GM18867 (cell line): ENCODE data around the gene PSMB9.
"Not testable (repeated sequence)": the region's sequence is repeated elsewhere in the genome, so short reads cannot be mapped to it uniquely, and the experiment has no call there.

ENCODE experiments used
- ATAC-seq: cut with Tn5 transposase; IDR thresholded peaks from one replicate; pipeline ENCODE4 v1.9.1; 2021; ENCODE audit warnings: mild to moderate bottlenecking, moderate library complexity; ENCODE audit not compliant: unreplicated experiment

PSMB9 gene

GRCh38 chr6:32853541-32854375 lies at the start of gene PSMB9, which contains the start of gene TAP1:
PSMB9 (plus strand) TSS chr6:32854192; CDS start chr6:32854230, 38 bp downstream.
TAP1 (minus strand) TSS chr6:32853704; CDS start chr6:32853636, 68 bp downstream.
- ATAC-seq: peak; percentile 73

GRCh38 chr6:32805404-32805803 lies 48.6 kb upstream of the PSMB9 start:
- not testable (repeated sequence) for ATAC-seq

GRCh38 chr6:32807020-32807580 lies 46.9 kb upstream of the PSMB9 start:
- ATAC-seq: no peak

DNA sequence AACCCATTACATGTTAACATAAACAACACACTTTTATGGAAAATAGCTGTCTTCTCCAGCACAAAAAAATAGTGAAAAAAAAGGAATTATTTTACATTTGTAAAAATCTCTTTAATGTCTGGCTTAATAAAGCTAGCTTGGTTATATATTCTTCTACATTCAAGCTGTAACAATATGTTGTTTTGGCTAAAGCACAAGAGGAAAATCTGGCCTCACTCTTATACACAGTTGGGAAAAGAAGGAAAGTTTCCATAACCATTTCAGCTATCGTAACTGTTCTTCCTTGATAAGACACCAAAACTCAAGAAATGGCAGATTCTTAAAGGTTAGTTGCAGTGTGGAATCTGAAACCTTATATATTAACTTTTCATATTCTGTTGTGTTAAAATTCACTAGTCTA lies 44.8 kb upstream of the PSMB9 start:
- ATAC-seq: no peak

- no peak for ATAC-seq
Measured at GRCh38 chr6:32814145-32814544, 39.8 kb upstream of the PSMB9 start.

GRCh38 chr6:32815115-32815514 lies 38.9 kb upstream of the PSMB9 start:
- ATAC-seq: no peak

- ATAC-seq: peak; percentile 62
Measured at GRCh38 chr6:32815996-32816395, 38.0 kb upstream of the PSMB9 start.

GRCh38 chr6:32816746-32817204 lies 37.2 kb upstream of the PSMB9 start, which contains the start of gene HLA-DOB:
HLA-DOB (minus strand) TSS chr6:32817002; CDS start chr6:32816951, 51 bp downstream.
- peak; percentile 46 for ATAC-seq

DNA sequence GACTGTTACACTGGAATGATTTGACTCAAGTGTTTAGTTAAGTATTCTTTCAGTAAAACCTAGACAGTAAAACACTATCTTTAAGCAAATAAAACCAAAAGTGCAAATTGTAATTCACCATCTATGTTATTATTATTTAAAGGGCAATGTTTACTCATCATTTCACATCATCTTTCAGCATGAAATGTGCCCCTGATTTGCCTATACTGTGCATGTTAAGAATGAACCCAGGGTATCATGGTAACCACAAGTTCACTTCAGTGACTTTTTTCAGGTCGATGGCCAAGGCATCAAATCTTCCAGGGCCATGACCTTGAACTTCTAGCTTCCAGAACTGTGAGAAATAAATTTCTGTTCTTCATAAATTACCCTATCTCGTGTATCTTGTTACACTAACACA lies 35.1 kb upstream of the PSMB9 start:
- no peak for ATAC-seq

GRCh38 chr6:32819729-32820128 lies 34.3 kb upstream of the PSMB9 start:
- ATAC-seq: no peak

- no peak for ATAC-seq
Measured at GRCh38 chr6:32825966-32826365, 28.0 kb upstream of the PSMB9 start.

- no peak for ATAC-seq
Measured at GRCh38 chr6:32827025-32827424, 27.0 kb upstream of the PSMB9 start.

- no peak for ATAC-seq
Measured at GRCh38 chr6:32829495-32829894, 24.5 kb upstream of the PSMB9 start.

DNA sequence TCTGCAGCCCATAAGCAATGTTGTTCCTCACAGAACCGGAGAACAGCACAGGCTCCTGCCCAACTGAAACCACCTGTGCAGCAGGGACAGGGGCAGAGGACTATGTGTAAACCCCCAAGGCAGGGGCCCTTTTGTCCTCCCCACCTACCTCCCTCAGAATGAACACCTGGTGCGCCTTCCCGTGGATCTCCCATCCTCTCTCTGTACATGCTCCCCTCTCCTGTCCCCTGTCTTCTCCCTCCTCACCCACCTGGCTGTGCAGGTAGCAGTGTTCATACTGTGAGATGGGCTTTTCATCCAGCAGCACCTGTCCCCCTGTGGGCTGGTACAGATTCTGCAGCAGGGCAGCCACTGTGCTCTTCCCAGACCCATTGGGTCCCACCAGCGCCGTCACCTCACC lies 24.0 kb upstream of the PSMB9 start:
- ATAC-seq: no peak

DNA sequence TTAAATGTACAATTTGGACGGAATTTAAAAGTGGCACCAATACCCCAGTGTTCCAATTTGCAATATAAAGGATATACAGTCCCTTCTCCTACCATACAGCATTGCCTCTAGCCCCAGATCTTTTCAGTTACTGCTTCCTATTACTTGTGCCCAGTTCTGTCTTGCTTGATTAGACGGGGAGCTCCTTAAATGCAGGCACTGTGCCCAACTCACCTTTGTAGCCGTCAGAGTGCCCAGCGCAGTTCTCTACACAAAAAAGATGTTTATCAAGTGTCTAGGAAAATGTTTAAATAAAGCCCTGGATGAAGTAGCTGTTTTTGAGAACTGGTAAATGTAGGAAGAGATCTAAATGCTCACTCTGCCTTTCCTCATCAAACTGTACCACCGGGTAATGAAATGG lies 23.1 kb upstream of the PSMB9 start:
- no peak for ATAC-seq

GRCh38 chr6:32832535-32832934 lies 21.5 kb upstream of the PSMB9 start:
- no peak for ATAC-seq

DNA sequence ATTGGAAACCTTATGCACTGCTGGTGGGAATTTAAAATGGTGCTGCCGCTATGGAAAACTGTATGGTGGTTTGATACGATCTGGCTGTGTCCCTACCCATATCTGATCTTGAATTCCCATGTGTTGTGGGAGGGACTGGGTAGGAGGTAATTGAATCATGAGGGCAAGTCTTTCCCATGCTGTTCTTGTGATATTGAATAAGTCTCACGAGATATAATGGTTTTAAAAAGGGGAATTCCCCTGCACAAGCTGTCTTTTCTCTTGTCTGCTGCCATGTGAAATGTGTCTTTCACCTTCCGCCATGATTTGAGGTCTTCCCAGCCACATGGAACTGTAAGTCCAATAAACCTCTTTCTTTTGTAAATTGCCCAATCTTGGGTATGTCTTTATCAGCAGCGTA lies 20.3 kb upstream of the PSMB9 start:
- ATAC-seq: no peak

GRCh38 chr6:32835167-32835893 lies 18.7 kb upstream of the PSMB9 start:
- ATAC-seq: no peak

DNA sequence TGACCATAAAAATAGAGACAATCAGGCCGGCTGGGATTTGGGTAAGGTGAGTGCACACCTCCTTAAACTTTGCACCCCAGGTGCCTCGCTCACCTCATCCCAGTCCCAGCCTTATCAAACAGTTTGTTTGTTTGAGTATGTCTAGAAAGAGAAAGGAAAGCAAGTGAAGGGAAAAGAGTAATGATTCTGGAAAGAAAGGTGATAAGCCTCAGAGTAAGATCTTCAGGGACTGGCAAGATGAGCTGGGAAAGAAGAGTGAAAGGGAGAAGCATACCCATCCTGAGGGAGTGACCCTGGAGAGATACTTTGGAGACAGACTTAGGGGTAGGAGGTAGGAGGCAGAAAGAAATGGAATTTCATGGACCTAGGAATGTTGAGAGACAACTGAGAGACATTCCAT lies 17.1 kb upstream of the PSMB9 start:
- ATAC-seq: no peak

DNA sequence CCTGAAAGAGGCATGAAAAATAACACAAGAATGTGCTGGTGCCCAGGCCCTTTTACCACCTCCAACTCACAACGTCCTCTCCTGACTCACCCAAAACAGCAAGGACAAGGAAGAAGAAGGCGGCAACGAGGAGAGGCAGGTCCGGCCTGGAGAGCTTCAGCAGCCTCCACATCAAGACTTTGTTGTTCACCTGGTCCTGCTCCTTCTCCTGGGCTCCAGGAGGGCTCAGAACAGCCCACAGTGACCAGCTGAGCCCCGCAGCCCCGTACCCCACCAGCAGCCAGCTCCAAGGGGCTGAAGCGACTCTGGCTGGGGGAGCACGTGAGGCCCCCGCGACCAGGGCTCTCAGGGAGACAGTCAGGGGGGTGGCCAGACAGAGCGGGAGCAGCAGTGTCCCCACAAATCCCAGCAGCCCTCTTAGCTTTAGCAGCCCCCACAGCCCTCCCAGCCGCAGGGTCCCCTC lies 16.3 kb upstream of the PSMB9 start:
- peak; percentile 2 for ATAC-seq
